Liver (tissue), 9 donors: ENCODE measurements around the gene ILF3. TPM values are rescaled to one million over a fixed set of nuclear protein-coding genes. Genes with fewer than 3 reads are reported as not detected.
"Not testable (repeated sequence)": the region's sequence is repeated elsewhere in the genome, so short reads cannot be mapped to it uniquely, and the experiment has no call there.

Experiments
- DNase-seq: peaks from one replicate; pipeline ENCODE4 v3.0.0-alpha.2; 2017; ENCODE audit warnings: low spot score
- H3K27ac ChIP-seq, 2 donors: one replicate each; pipeline ENCODE4 v1.7.0; 2013; ENCODE audit warnings: inconsistent platforms in 2 of 2, low read length in 2 of 2, control low read depth in 1 of 2, low read depth in 1 of 2, mild to moderate bottlenecking in 1 of 2
- H3K27me3 ChIP-seq, 4 donors: one replicate each; pipeline versions ENCODE4 v1.6.1 to v1.7.0; 2013; ENCODE audit warnings: low read length in 3 of 4, inconsistent platforms in 1 of 4, mild to moderate bottlenecking in 1 of 4, moderate library complexity in 1 of 4; ENCODE audit not compliant: control insufficient read depth in 4 of 4, insufficient read depth in 4 of 4
- H3K36me3 ChIP-seq, 4 donors: one replicate each; pipeline versions ENCODE4 v1.6.1 to v1.7.0; 2013; ENCODE audit warnings: low read length in 3 of 4, mild to moderate bottlenecking in 3 of 4, low read depth in 1 of 4, moderate library complexity in 1 of 4; ENCODE audit not compliant: control insufficient read depth in 4 of 4, insufficient read depth in 3 of 4
- H3K4me1 ChIP-seq, 4 donors: one replicate each; pipeline versions ENCODE4 v1.6.1 to v1.7.0; 2013; ENCODE audit warnings: low read length in 3 of 4, mild to moderate bottlenecking in 3 of 4, moderate library complexity in 1 of 4; ENCODE audit not compliant: control insufficient read depth in 4 of 4, insufficient read depth in 4 of 4
- H3K4me3 ChIP-seq, 3 donors: one replicate each; pipeline versions ENCODE4 v1.6.1 to v1.7.0; 2013; ENCODE audit warnings: low read length in 3 of 3, control low read depth in 1 of 3, low read depth in 1 of 3, mild to moderate bottlenecking in 1 of 3
- H3K9ac ChIP-seq, 2 donors: one replicate each; pipeline ENCODE4 v1.7.0; 2013; ENCODE audit warnings: low read length in 2 of 2, mild to moderate bottlenecking in 2 of 2, moderate library complexity in 2 of 2, control low read depth in 1 of 2, low read depth in 1 of 2
- H3K9me3 ChIP-seq, 4 donors: one replicate each; pipeline versions ENCODE4 v1.6.1 to v1.7.0; 2013; ENCODE audit warnings: low read length in 3 of 4; ENCODE audit not compliant: control insufficient read depth in 4 of 4
- ATF3 ChIP-seq: IDR thresholded peaks from 2 replicates; pipeline ENCODE4 v1.6.1; 2016; ENCODE audit warnings: antibody characterized with exemption
- EGR1 ChIP-seq, 2 donors: IDR thresholded peaks; 2 replicates each; pipeline ENCODE4 v1.6.1; 2016 to 2018; ENCODE audit warnings: antibody characterized with exemption in 2 of 2, low read depth in 2 of 2
- FOXA1 ChIP-seq: IDR thresholded peaks from 2 replicates; pipeline ENCODE4 v1.6.1; 2016; ENCODE audit warnings: antibody characterized with exemption
- FOXA2 ChIP-seq: IDR thresholded peaks from 2 replicates; pipeline ENCODE4 v1.6.1; 2016; ENCODE audit warnings: antibody characterized with exemption
- GABPA ChIP-seq, 2 donors: IDR thresholded peaks in 1 of 2; conservative IDR thresholded peaks in 1 of 2; 2 replicates each; pipeline ENCODE4 v1.6.1; 2016; ENCODE audit warnings: antibody characterized with exemption in 2 of 2, mild to moderate bottlenecking in 1 of 2, moderate library complexity in 1 of 2
- HNF4A ChIP-seq, 2 donors: conservative IDR thresholded peaks; 2 replicates each; pipeline ENCODE4 v1.6.1; 2016; ENCODE audit warnings: antibody characterized with exemption in 2 of 2, mild to moderate bottlenecking in 2 of 2
- HNF4G ChIP-seq: IDR thresholded peaks from 2 replicates; pipeline ENCODE4 v1.6.1; 2016; ENCODE audit warnings: antibody characterized with exemption
- JUND ChIP-seq, 2 donors: IDR thresholded peaks; 2 replicates each; pipeline ENCODE4 v1.6.1; 2016; ENCODE audit warnings: antibody characterized with exemption in 2 of 2
- RAD21 ChIP-seq, 2 donors: IDR thresholded peaks; 2 replicates each; pipeline ENCODE4 v1.6.1; 2016; ENCODE audit warnings: antibody characterized with exemption in 2 of 2, mild to moderate bottlenecking in 2 of 2
- REST ChIP-seq: IDR thresholded peaks from 2 replicates; pipeline ENCODE4 v1.6.1; 2016; ENCODE audit warnings: antibody characterized with exemption, mild to moderate bottlenecking
- RXRA ChIP-seq, 2 donors: IDR thresholded peaks; 2 replicates each; pipeline ENCODE4 v1.6.1; 2017 to 2018; ENCODE audit warnings: antibody characterized with exemption in 2 of 2, mild to moderate bottlenecking in 1 of 2
- SP1 ChIP-seq: IDR thresholded peaks from 2 replicates; pipeline ENCODE4 v1.6.1; 2018; ENCODE audit warnings: antibody characterized with exemption, mild to moderate bottlenecking
- TAF1 ChIP-seq: conservative IDR thresholded peaks from 2 replicates; pipeline ENCODE4 v1.6.1; 2016; ENCODE audit warnings: antibody characterized with exemption, mild to moderate bottlenecking
- YY1 ChIP-seq: IDR thresholded peaks from 2 replicates; pipeline ENCODE4 v1.6.1; 2016; ENCODE audit warnings: antibody characterized with exemption, mild to moderate bottlenecking
- WGBS: extraction: QIAGEN DNeasy Blood & Tissue Kit; methylation state at CpG from one replicate; pipeline ENCODE4 v1.1.7; 2013; 5-methylcytosine and 5-hydroxymethylcytosine counted together
- polyA plus RNA-seq, 2 donors: library from polyadenylated mRNA; stranded (reverse) in 1 of 2; unstranded in 1 of 2; fragments of 200-250 nt in 1 of 2; fragments of >200 nt in 1 of 2; fragmentation: Nextera tagmentation in 1 of 2; extraction: Ambion mirVana in 1 of 2; gene quantifications; one replicate each; pipeline versions ENCODE4 v1.2.1 to v1.2.3, GENCODE V29; 2013 to 2015
- total RNA-seq, 2 donors: library from RNA; depleted of rRNA; stranded (reverse); fragments of >200 nt; gene quantifications; one replicate each; pipeline ENCODE4 v1.2.3, GENCODE V29; 2014
- TF ChIP-seq, protein P1 (sequence below): IDR thresholded peaks from 2 replicates; pipeline ENCODE4 v1.6.1; 2016; ENCODE audit warnings: antibody characterized with exemption
- TF ChIP-seq, protein P2 (sequence below): fragments of 150-350 bp; IDR thresholded peaks from 2 replicates; pipeline ENCODE4 v1.5.1; 2017; ENCODE audit warnings: improper control_type of control experiment, low read depth, low read length; ENCODE audit not compliant: missing input control
- donor health status: healthy.
- donor health status: healthy.
- donor health status: healthy.
- donor health status: healthy.
- donor health status: healthy.

Gene ILF3
- total and polyA plus RNA-seq, 4 donors = 31.7 to 85.1 (median 42.9) TPM

DNA sequence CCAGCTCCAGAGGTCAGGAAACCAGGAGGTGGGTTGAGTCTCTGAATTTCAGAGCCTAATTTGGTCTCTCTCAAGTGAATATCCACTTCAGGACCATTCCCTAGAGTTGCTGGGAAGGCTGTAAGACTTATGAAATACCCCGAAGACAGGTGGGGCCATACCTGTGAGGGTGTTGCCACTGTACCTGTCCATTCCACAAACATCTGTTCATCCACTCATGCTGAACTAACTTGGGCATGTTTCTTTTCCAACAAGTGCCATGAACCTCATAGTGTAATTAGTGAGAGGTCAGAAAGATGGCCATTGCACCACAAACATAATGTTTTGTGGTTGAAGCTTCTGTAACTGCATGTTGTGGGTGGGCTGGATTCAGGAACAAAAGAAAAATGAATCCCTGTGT, 7.8 kb downstream of the ILF3 start:
- Histone ChIP-seq H3K27me3 (no peaks in the 10 kb centered on the region), H3K4me3 (no peak overlapping the region), H3K27ac (no peak overlapping the region), H3K36me3 (peaks cover 0 to 4% (median 4%) of the 10 kb centered on the region in 4 donors), H3K4me1 (peaks cover 0 to 11% (median 10%) of the 10 kb centered on the region in 4 donors), H3K9me3 (no peaks in the 10 kb centered on the region), H3K9ac (no peak overlapping the region)
- no peak for DNase-seq
- TF ChIP-seq SP1 = no peak
- TF ChIP-seq GABPA (IDR thresholded peaks at IDR 0.05 in 1 of 2, conservative IDR thresholded peaks at IDR 0.05 in 1 of 2) = no peak
- no peak for TF ChIP-seq FOXA1
- no peak for TF ChIP-seq HNF4A (conservative IDR thresholded peaks at IDR 0.05)
- TF ChIP-seq HNF4G = no peak
- TF ChIP-seq, protein P1, sequence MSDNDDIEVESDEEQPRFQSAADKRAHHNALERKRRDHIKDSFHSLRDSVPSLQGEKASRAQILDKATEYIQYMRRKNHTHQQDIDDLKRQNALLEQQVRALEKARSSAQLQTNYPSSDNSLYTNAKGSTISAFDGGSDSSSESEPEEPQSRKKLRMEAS = no peak
- TF ChIP-seq, protein P2, sequence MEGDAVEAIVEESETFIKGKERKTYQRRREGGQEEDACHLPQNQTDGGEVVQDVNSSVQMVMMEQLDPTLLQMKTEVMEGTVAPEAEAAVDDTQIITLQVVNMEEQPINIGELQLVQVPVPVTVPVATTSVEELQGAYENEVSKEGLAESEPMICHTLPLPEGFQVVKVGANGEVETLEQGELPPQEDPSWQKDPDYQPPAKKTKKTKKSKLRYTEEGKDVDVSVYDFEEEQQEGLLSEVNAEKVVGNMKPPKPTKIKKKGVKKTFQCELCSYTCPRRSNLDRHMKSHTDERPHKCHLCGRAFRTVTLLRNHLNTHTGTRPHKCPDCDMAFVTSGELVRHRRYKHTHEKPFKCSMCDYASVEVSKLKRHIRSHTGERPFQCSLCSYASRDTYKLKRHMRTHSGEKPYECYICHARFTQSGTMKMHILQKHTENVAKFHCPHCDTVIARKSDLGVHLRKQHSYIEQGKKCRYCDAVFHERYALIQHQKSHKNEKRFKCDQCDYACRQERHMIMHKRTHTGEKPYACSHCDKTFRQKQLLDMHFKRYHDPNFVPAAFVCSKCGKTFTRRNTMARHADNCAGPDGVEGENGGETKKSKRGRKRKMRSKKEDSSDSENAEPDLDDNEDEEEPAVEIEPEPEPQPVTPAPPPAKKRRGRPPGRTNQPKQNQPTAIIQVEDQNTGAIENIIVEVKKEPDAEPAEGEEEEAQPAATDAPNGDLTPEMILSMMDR = no peak
- no peak for TF ChIP-seq RXRA (IDR thresholded peaks at IDR 0.05)
- TF ChIP-seq YY1 = no peak
- TF ChIP-seq EGR1 (IDR thresholded peaks at IDR 0.05; ENCODE audit: low read depth in 2 of 2) = no peak
- TF ChIP-seq REST = no peak
- no peak for TF ChIP-seq FOXA2
- 89% methylated on average over 1 of the region's 1 CpG for WGBS

DNA sequence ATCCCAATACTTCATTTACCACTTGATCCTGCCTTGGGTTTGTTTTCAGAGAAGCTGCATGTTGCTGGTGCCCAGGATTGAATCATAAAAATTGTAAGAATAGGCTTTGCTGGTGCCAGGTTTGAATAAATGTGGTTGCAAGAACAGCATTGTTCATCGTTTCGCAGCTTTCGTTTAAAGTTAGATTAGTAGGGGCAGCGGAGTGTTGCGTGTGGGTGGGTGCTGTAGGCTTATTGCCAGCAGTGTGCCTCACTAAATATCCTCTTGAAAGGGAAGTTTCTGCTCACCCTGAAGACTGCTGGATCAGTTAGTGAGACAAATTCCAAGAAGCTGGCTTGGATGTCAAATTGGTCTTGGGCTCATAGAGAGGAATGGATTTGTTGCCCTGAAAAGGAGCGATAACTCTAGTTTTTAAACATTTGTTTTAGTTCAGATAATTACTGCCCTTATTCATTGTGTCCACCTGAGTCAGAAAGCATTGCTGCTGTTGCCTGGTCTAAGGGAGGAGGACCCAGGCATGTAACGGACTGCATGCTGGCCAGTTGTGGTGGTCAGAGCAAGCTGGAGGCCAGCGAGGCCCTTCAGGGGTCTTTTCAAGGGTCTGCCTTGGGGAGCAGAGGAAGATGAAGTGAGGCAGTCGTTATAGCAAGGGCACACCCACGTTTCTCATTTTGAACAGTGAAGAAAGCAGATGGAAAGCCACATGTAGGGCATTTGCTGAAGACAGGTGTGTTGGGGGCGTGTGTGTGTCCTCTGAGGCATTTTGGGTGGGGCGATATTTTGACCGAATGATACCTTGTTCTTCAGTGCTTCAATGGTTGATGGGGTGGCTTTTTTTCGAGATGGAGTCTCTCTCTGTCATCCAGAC, 8.5 kb downstream of the ILF3 start:
- no peak for TF ChIP-seq JUND (IDR thresholded peaks at IDR 0.05)
- TF ChIP-seq SP1 = no peak
- TF ChIP-seq, protein P2 = no peak
- no peak for TF ChIP-seq RAD21 (IDR thresholded peaks at IDR 0.05)
- TF ChIP-seq FOXA2 = no peak
- no peak for TF ChIP-seq ATF3
- no peak for TF ChIP-seq RXRA (IDR thresholded peaks at IDR 0.05)
- no peak for TF ChIP-seq TAF1
- Histone ChIP-seq H3K4me3 (no peak overlapping the region), H3K9me3 (no peaks in the 10 kb centered on the region), H3K27me3 (no peaks in the 10 kb centered on the region), H3K27ac (no peak overlapping the region), H3K4me1 (peaks cover 0 to 9% (median 8%) of the 10 kb centered on the region in 4 donors), H3K36me3 (peaks cover 0 to 4% (median 3%) of the 10 kb centered on the region in 4 donors), H3K9ac (no peak overlapping the region)
- no peak for DNase-seq
- WGBS = 83% methylated on average over 14 of the region's 14 CpGs

DNA sequence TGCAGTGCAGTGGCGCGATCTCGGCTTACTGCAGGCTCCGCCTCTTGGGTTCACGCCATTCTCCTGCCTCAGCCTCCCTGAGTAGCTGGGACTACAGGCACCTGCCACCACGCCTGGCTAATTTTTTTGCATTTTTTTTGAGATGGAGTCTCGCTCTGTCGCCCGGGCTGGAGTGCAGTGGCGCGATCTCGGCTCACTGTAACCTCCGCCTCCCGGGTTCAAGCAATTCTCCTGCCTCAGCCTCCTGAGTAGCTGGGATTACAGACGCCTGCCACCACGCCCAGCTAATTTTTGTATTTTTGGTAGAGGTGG, 9.1 kb downstream of the ILF3 start:
- H3K4me1 ChIP-seq, H3K36me3 ChIP-seq: not testable (repeated sequence)
- WGBS = 91% methylated on average over 16 of the region's 16 CpGs

More for the DNA sequence above, 9.1 kb downstream of the ILF3 start:
- H3K4me3 ChIP-seq, H3K27ac ChIP-seq, H3K9me3 ChIP-seq, H3K27me3 ChIP-seq, DNase-seq, H3K9ac ChIP-seq: not testable (repeated sequence)
